Measurements from ENCODE around the gene SLC9A8. TPM values are rescaled to one million over a fixed set of nuclear protein-coding genes. Genes with fewer than 3 reads are reported as not detected.

SLC9A8 gene
- total RNA-seq, 4 donors from 2014 or later, result 7.1 to 12.4 (median 8.9) TPM

- no peak for TF ChIP-seq CTCF (IDR thresholded peaks at IDR 0.05; ENCODE audit: low read depth)
Measured at GRCh38 chr20:49851991-49852390, 39.4 kb downstream of the SLC9A8 start.

- TF ChIP-seq CTCF (IDR thresholded peaks at IDR 0.05; ENCODE audit: low read depth), result no peak
Measured at GRCh38 chr20:49852522-49853080, 40.0 kb downstream of the SLC9A8 start.

- TF ChIP-seq CTCF (IDR thresholded peaks at IDR 0.05; ENCODE audit: low read depth), result no peak
Measured at GRCh38 chr20:49853640-49854039, 41.0 kb downstream of the SLC9A8 start.

GRCh38 chr20:49854190-49854875, 41.7 kb downstream of the SLC9A8 start:
- no peak for TF ChIP-seq CTCF (IDR thresholded peaks at IDR 0.05; ENCODE audit: low read depth)

GRCh38 chr20:49856904-49857303, 44.3 kb downstream of the SLC9A8 start:
- no peak for TF ChIP-seq CTCF (IDR thresholded peaks at IDR 0.05; ENCODE audit: low read depth)

GRCh38 chr20:49858076-49858585, 45.5 kb downstream of the SLC9A8 start:
- TF ChIP-seq CTCF (IDR thresholded peaks at IDR 0.05; ENCODE audit: low read depth), result no peak

- no peak for TF ChIP-seq CTCF (IDR thresholded peaks at IDR 0.05; ENCODE audit: low read depth)
Measured at GRCh38 chr20:49859011-49859410, 46.4 kb downstream of the SLC9A8 start.
